Aorta (tissue), 5 donors: Measurements from ENCODE around the gene RGS6. TPM values are rescaled to one million over a fixed set of nuclear protein-coding genes. Genes with fewer than 3 reads are reported as not detected.

Experiments
- ATAC-seq: fragments of 200-7000 bp; cut with Tn5 transposase; one replicate; pipeline ENCODE4 v1.9.1; 2022; ENCODE audit warnings: moderate library complexity; ENCODE audit not compliant: low FRiP score
- DNase-seq, 2 donors: peaks; one replicate each; pipeline ENCODE4 v3.0.0-alpha.2; 2020
- H3K27ac ChIP-seq, 2 donors: one replicate each; pipeline ENCODE4 v1.5.1; 2013; ENCODE audit warnings: low read length in 2 of 2, mild to moderate bottlenecking in 2 of 2, moderate library complexity in 2 of 2, control low read depth in 1 of 2, inconsistent platforms in 1 of 2, low read depth in 1 of 2
- H3K27me3 ChIP-seq, 2 donors: one replicate each; pipeline ENCODE4 v1.6.1; 2013; ENCODE audit warnings: control low read depth in 1 of 2, low read length in 1 of 2, mild to moderate bottlenecking in 1 of 2, moderate library complexity in 1 of 2; ENCODE audit not compliant: insufficient read depth in 2 of 2, control insufficient read depth in 1 of 2
- H3K36me3 ChIP-seq, 2 donors: one replicate each; pipeline ENCODE4 v1.6.1; 2013; ENCODE audit warnings: control low read depth in 1 of 2, low read length in 1 of 2, mild to moderate bottlenecking in 1 of 2; ENCODE audit not compliant: insufficient read depth in 2 of 2, control insufficient read depth in 1 of 2
- H3K4me1 ChIP-seq, 2 donors: one replicate each; pipeline ENCODE4 v1.6.1; 2013; ENCODE audit warnings: low read length in 2 of 2, control low read depth in 1 of 2, mild to moderate bottlenecking in 1 of 2, moderate library complexity in 1 of 2; ENCODE audit not compliant: insufficient read depth in 2 of 2, control insufficient read depth in 1 of 2
- H3K4me3 ChIP-seq, 2 donors: one replicate each; pipeline ENCODE4 v1.5.1; 2013; ENCODE audit warnings: low read length in 2 of 2, control low read depth in 1 of 2, mild to moderate bottlenecking in 1 of 2
- H3K9me3 ChIP-seq: one replicate; pipeline ENCODE4 v1.6.1; 2013; ENCODE audit warnings: mild to moderate bottlenecking, low read length; ENCODE audit not compliant: control insufficient read depth
- WGBS, 2 donors: extraction: QIAGEN DNeasy Blood & Tissue Kit; methylation state at CpG; one replicate each; pipeline ENCODE4 v1.1.7; 2013; 5-methylcytosine and 5-hydroxymethylcytosine counted together
- intact Hi-C, 2 donors: fragments of 100-400 bp; cut with DNase I; formaldehyde crosslinking; loops; one replicate each; pipeline versions ENCODE4 v1.14.2 to v1.15.0; 2022
- polyA plus RNA-seq, 2 donors: library from polyadenylated mRNA; stranded (reverse); fragments of 200-250 nt; gene quantifications; one replicate each; pipeline ENCODE4 v1.2.3, GENCODE V29; 2013
- total RNA-seq, 2 donors: library from RNA; stranded (reverse); fragmentation: NEBNext Ultra II Directional; extraction: Animal tissue kit (Norgen Biotek cat#: 25700); gene quantifications; one replicate each; pipeline ENCODE4 v1.2.1, GENCODE V29; 2021
- donor health status: healthy with polysubstance abuse.
- donor health status: Bipolar disorder and iron deficiency.
- donor health status: DM: no; HTN: no; CAD: no.
- donor health status: DM: no; HTN: no; CAD: no.
- donor health status: DM: yes; HTN: yes; CAD: no.

RGS6 gene
- total and polyA plus RNA-seq, 4 donors, result 0.05 to 2.0 (median 1.8) TPM; not detected in 1

DNA sequence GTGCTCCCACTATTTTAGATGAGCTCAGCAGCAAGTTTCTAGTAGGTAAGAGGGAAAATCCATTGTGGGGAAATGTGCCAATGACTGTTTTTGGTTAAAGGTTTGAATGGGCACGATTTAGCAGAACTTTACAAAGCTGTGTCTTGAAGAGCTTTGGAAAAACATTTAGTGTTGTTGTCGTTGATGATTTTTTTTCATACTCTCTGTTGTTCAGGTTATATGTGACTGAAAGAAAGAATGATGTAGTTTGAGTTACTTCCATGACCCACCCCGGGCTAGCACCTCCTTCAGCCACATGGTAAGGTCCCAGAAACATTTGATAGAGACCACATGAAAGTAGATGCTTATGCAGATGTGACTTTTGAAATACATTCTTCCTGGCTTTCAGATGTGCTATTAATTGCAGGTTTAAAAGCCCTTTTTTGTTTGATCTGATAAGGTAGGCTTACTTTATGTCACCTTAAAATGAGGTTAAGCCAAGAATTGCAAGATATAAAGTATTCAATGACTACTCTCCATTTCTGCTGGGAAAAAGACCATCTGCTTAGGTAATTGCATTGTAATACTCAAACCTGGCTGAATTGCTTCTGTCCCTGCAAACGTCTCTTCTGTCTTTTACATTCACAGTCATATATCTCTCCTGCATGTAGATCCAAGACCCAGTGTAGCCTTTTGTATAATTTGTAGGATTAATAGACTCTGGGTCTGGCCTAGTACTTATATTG lies 250.6 kb downstream of the RGS6 start:
- Histone ChIP-seq H3K9me3 (peaks cover 1% of the 10 kb centered on the region), H3K27ac (no peak overlapping the region), H3K4me1 (peaks cover 7 to 8% of the 10 kb centered on the region in 2 donors), H3K4me3 (no peak overlapping the region), H3K27me3 (no peaks in the 10 kb centered on the region), H3K36me3 (no peaks in the 10 kb centered on the region)
- intact Hi-C loops, result no loop called here
- DNase-seq, result no peak
- ATAC-seq, result no peak
- 42 to 46% methylated on average over 4 of the region's 4 CpGs for WGBS, 2 donors

GRCh38 chr14:72183631-72184030 lies 251.4 kb downstream of the RGS6 start:
- H3K9me3 ChIP-seq, result peaks cover 1% of the 10 kb centered on the region
- ATAC-seq (no peak), DNase-seq (no peak)
- H3K27me3 ChIP-seq, result no peaks in the 10 kb centered on the region
- peaks cover 7 to 8% of the 10 kb centered on the region in 2 donors for H3K4me1 ChIP-seq
- intact Hi-C loops, result no loop called here
- 37 to 47% methylated on average over 2 of the region's 2 CpGs for WGBS, 2 donors
- no peak overlapping the region for H3K4me3 ChIP-seq
- H3K36me3 ChIP-seq, result no peaks in the 10 kb centered on the region
- no peak overlapping the region for H3K27ac ChIP-seq

DNA sequence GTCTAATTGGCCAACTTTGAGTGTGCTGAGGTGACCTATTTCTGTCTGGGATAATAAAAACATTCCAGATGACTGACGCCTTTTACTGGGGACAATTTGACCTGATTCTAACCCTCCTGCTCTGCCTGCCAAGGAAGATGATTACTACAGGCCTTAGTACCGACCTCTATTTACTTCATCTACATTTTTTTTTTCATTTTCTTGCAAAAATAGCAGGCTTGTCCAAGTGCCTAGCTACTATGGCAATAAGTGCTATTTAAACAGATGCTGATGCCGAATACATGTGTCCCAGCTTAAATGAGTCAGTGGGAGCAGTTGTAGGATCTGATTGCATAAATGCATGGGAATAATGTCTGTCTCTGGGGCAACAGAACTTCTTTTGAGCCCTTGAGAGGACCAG lies 254.3 kb downstream of the RGS6 start:
- DNase-seq (no peak), ATAC-seq (peak; percentile 72)
- intact Hi-C loops, result no loop called here
- no peaks in the 10 kb centered on the region for H3K27me3 ChIP-seq
- peaks cover 7 to 8% of the 10 kb centered on the region in 2 donors for H3K4me1 ChIP-seq
- no peaks in the 10 kb centered on the region for H3K9me3 ChIP-seq
- H3K4me3 ChIP-seq, result no peak overlapping the region
- 1 to 5% methylated on average over 3 of the region's 3 CpGs for WGBS, 2 donors
- no peaks in the 10 kb centered on the region for H3K36me3 ChIP-seq
- peak overlapping the region in 1 of 2 donors; percentile 75 for H3K27ac ChIP-seq

GRCh38 chr14:72196237-72197015 lies 264.2 kb downstream of the RGS6 start:
- Histone ChIP-seq H3K4me3 (no peak overlapping the region), H3K9me3 (no peaks in the 10 kb centered on the region), H3K27ac (no peak overlapping the region), H3K36me3 (no peaks in the 10 kb centered on the region), H3K27me3 (no peaks in the 10 kb centered on the region), H3K4me1 (no peaks in the 10 kb centered on the region)
- ATAC-seq, result no peak
- intact Hi-C loops, result no loop called here
- DNase-seq, result no peak
- WGBS, 2 donors, result 41 to 44% methylated on average over 4 of the region's 4 CpGs

- Histone ChIP-seq H3K36me3 (no peaks in the 10 kb centered on the region), H3K27ac (no peak overlapping the region), H3K4me1 (no peaks in the 10 kb centered on the region), H3K4me3 (no peak overlapping the region), H3K27me3 (no peaks in the 10 kb centered on the region), H3K9me3 (no peaks in the 10 kb centered on the region)
- DNase-seq (no peak), ATAC-seq (no peak)
- intact Hi-C loops, result no loop called here
Observed at GRCh38 chr14:72201645-72202044, 269.4 kb downstream of the RGS6 start.

GRCh38 chr14:72213424-72213823 lies 281.2 kb downstream of the RGS6 start:
- intact Hi-C loops, result no loop called here
- Histone ChIP-seq H3K4me1 (no peaks in the 10 kb centered on the region), H3K27ac (no peak overlapping the region), H3K9me3 (no peaks in the 10 kb centered on the region), H3K4me3 (no peak overlapping the region), H3K36me3 (no peaks in the 10 kb centered on the region), H3K27me3 (no peaks in the 10 kb centered on the region)
- WGBS, 2 donors, result 73 to 78% methylated on average over 4 of the region's 4 CpGs
- no peak for DNase-seq
- ATAC-seq, result no peak

GRCh38 chr14:72215080-72215479 lies 282.9 kb downstream of the RGS6 start:
- WGBS, 2 donors, result 88 to 94% methylated on average over 2 of the region's 2 CpGs
- Histone ChIP-seq H3K27me3 (no peaks in the 10 kb centered on the region), H3K9me3 (no peaks in the 10 kb centered on the region), H3K4me3 (no peak overlapping the region), H3K27ac (no peak overlapping the region), H3K36me3 (no peaks in the 10 kb centered on the region), H3K4me1 (no peaks in the 10 kb centered on the region)
- ATAC-seq, result no peak
- no peak for DNase-seq
- intact Hi-C loops, result no loop called here

DNA sequence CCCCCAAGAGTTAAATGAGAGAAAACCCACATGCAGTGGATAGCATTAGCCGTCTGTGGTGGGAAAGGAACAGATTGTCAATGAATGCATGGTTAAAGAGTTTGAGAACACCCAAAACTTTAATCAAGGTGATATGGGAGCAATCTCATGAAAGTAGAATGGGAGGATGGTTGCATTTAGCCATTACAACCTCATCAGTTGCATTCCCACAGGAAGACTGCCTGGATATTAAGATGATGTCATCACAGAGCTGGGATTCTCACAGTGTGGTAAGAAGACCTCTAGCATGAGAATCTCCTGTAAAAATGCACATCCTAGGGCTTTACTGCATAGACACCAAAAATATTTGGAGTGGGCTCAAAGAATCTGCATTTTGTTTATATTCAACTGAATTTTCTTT lies 284.9 kb downstream of the RGS6 start:
- DNase-seq (no peak), ATAC-seq (no peak)
- intact Hi-C loops, result no loop called here
- Histone ChIP-seq H3K4me3 (no peak overlapping the region), H3K27ac (no peak overlapping the region), H3K9me3 (no peaks in the 10 kb centered on the region), H3K4me1 (no peaks in the 10 kb centered on the region), H3K36me3 (no peaks in the 10 kb centered on the region), H3K27me3 (no peaks in the 10 kb centered on the region)
- 83% methylated on average over 1 of the region's 1 CpG for WGBS, 2 donors

- 76 to 85% methylated on average over 1 of the region's 1 CpG for WGBS, 2 donors
- intact Hi-C loops, result no loop called here
- H3K9me3 ChIP-seq, result no peaks in the 10 kb centered on the region
- H3K27me3 ChIP-seq, result no peaks in the 10 kb centered on the region
- no peak overlapping the region for H3K27ac ChIP-seq
- ATAC-seq (no peak), DNase-seq (no peak)
- H3K36me3 ChIP-seq, result no peaks in the 10 kb centered on the region
- no peak overlapping the region for H3K4me3 ChIP-seq
- no peaks in the 10 kb centered on the region for H3K4me1 ChIP-seq
Observed at GRCh38 chr14:72222046-72222445, 289.8 kb downstream of the RGS6 start.
